AG09309 (cell line): ENCODE results near the gene CNTNAP1.

Experiments used
- DNase-seq: peaks from one replicate; pipeline ENCODE4 v3.0.0-alpha.2; 2010; ENCODE audit warnings: low read depth
- H3K4me3 ChIP-seq: 2 replicates; pipeline ENCODE4 v1.5.1; 2011; ENCODE audit warnings: mild to moderate bottlenecking, low read depth, low read length, moderate library complexity; ENCODE audit not compliant: control insufficient read depth
- TF ChIP-seq, protein P1 (sequence below): IDR thresholded peaks from 2 replicates; pipeline ENCODE4 v1.5.1; 2011; ENCODE audit warnings: mild to moderate bottlenecking, low read depth, low read length, inconsistent platforms; ENCODE audit not compliant: insufficient read depth, control insufficient read depth; ENCODE audit errors: missing control alignments

Gene CNTNAP1

DNA sequence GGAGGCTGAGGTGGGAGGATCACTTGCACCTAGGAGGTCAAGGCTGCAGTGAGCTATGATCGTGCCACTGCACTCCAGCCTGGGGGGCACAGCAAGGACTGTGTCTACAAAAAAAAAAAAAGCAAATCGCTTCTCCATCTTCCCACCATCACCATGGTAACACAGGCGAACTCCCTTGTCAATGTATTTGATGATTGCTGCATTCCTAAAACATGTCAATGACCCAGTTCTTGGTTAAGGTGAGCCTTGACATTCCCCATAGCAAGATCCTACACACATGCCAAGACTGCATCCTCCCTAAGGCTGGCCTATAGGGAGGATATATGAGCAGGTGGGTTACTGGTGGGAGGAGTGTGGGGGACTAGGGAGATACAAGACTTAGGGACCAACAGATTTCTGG, 12.2 kb downstream of the CNTNAP1 start:
- TF ChIP-seq, protein P1, sequence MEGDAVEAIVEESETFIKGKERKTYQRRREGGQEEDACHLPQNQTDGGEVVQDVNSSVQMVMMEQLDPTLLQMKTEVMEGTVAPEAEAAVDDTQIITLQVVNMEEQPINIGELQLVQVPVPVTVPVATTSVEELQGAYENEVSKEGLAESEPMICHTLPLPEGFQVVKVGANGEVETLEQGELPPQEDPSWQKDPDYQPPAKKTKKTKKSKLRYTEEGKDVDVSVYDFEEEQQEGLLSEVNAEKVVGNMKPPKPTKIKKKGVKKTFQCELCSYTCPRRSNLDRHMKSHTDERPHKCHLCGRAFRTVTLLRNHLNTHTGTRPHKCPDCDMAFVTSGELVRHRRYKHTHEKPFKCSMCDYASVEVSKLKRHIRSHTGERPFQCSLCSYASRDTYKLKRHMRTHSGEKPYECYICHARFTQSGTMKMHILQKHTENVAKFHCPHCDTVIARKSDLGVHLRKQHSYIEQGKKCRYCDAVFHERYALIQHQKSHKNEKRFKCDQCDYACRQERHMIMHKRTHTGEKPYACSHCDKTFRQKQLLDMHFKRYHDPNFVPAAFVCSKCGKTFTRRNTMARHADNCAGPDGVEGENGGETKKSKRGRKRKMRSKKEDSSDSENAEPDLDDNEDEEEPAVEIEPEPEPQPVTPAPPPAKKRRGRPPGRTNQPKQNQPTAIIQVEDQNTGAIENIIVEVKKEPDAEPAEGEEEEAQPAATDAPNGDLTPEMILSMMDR, result no peak
- no peak for DNase-seq
- H3K4me3 ChIP-seq, result no peak overlapping the region

DNA sequence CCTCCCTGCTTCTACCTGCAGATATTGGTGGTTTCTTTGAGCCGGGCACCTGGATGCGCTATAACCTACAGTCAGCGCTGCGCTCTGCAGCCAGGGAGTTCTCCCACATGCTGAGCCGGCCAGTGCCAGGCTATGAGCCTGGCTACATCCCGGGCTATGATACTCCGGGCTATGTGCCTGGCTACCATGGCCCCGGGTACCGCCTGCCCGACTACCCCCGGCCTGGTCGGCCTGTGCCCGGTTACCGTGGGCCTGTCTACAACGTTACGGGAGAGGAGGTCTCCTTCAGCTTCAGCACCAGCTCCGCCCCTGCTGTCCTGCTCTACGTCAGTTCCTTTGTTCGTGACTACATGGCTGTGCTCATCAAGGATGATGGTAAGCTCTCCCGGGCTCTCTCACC, 13.2 kb downstream of the CNTNAP1 start:
- no peak for DNase-seq
- H3K4me3 ChIP-seq, result no peak overlapping the region
- TF ChIP-seq, protein P1, result no peak

- H3K4me3 ChIP-seq, result no peak overlapping the region
- DNase-seq, result no peak
- TF ChIP-seq, protein P1, result no peak
Measured at GRCh38 chr17:42697108-42697811, 14.9 kb downstream of the CNTNAP1 start.

GRCh38 chr17:42698736-42699414, 16.5 kb downstream of the CNTNAP1 start:
- DNase-seq, result no peak
- H3K4me3 ChIP-seq, result no peak overlapping the region
- TF ChIP-seq, protein P1, result no peak

GRCh38 chr17:42699415-42699740, 17.0 kb downstream of the CNTNAP1 start:
- TF ChIP-seq, protein P1, result no peak
- no peak for DNase-seq
- H3K4me3 ChIP-seq, result no peak overlapping the region

- no peak overlapping the region for H3K4me3 ChIP-seq
- DNase-seq, result no peak
- TF ChIP-seq, protein P1, result no peak
Measured at GRCh38 chr17:42700586-42701289, 18.4 kb downstream of the CNTNAP1 start.
